Heart left ventricle (tissue), 13 donors: ENCODE measurements around the gene ISOC2.

ENCODE experiments used
- POLR2A ChIP-seq, 2 donors: fragments of 450-650 bp; IDR thresholded peaks; one replicate each; pipeline ENCODE4 v1.6.1; 2017; ENCODE audit warnings: antibody characterized with exemption in 2 of 2, mild to moderate bottlenecking in 2 of 2, moderate library complexity in 2 of 2
- TF ChIP-seq, protein P1 (sequence below), 12 donors: fragments of 200-600 bp; sonication (generic) in 4 of 12; IDR thresholded peaks; one replicate each; pipeline versions ENCODE4 v1.5.0 to v1.8.0; 2018 to 2022; ENCODE audit warnings: antibody characterized with exemption in 12 of 12, mild to moderate bottlenecking in 5 of 12
- donor health status: ischemic (EF 13 %, LVEDD 7.1; RV severe dilation, severe dysfunction).
- donor health status: DM: no; HTN: yes; CAD: no.
- donor health status: DM: no; HTN: no; CAD: no.
- donor health status: ischemic (EF 25% LVEDD 6.9; RV normal size, moderate dysfunction).
- donor health status: ischemic (EF 25% LVEDD 5.7; RV mildly dilated, moderate dysfunction).
- donor health status: ischemic (EF 35%, LVEDD 5.7; RV mildly dilated, moderate dysfunction).
- donor health status: nonischemic (EF 11% LVEDD 7.7; RV severe dilation, severe dysfunction).
- donor health status: DM: yes; HTN: yes; CAD: no.
- donor health status: PGD.
- donor health status: ischemic (EF 29% LVEDD 5.4; RV normal size, mild dysfunction).
- donor health status: nonischemic (EF 23%, LVEDD 6.1; RV moderate dilation, normal function).

GRCh38 chr19:55486043-55486970 is 24.9 kb upstream of the ISOC2 start:
- TF ChIP-seq, protein P1, sequence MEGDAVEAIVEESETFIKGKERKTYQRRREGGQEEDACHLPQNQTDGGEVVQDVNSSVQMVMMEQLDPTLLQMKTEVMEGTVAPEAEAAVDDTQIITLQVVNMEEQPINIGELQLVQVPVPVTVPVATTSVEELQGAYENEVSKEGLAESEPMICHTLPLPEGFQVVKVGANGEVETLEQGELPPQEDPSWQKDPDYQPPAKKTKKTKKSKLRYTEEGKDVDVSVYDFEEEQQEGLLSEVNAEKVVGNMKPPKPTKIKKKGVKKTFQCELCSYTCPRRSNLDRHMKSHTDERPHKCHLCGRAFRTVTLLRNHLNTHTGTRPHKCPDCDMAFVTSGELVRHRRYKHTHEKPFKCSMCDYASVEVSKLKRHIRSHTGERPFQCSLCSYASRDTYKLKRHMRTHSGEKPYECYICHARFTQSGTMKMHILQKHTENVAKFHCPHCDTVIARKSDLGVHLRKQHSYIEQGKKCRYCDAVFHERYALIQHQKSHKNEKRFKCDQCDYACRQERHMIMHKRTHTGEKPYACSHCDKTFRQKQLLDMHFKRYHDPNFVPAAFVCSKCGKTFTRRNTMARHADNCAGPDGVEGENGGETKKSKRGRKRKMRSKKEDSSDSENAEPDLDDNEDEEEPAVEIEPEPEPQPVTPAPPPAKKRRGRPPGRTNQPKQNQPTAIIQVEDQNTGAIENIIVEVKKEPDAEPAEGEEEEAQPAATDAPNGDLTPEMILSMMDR (IDR thresholded peaks at IDR 0.05): peak in 10 of 12 donors; percentile 8 to 45 (median 24)
- TF ChIP-seq POLR2A (IDR thresholded peaks at IDR 0.05): no peak
